Measurements from ENCODE around the gene MAML3.
A peak's percentile ranks its signal among the peaks of the same experiment; 100 is the strongest.

The MAML3 gene

DNA sequence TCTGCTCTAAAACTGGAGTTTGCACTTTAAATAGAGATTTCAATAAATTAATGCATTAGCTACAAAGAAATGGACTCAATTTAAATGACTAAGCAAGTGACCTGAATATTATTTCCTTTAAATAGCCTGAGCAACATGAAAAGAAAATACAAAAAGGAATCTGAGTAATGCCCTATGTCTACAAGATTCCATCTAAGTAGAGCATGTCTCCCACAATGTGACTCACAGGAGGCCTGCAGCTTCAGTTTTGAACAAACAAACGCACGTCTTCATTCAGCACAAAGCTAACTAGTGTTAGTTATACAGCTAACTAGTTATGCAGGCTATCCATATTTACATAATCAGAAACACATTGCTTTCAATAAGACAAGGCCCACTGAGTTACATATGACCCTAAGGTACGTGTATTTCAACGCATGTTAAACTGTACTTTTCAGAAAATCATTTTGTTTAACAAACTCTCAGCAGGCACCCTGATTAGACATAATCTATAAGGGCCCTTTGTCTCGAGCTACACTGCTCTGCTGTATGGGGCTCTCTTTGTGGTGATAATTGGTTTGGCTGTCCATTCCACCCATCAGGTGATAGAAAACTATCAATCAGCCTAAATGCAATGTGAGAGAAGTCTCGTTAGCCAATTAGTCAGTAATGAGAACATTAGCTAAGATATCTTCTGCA, 116.5 kb downstream of the MAML3 start:
- DNase-seq = no peak

DNA sequence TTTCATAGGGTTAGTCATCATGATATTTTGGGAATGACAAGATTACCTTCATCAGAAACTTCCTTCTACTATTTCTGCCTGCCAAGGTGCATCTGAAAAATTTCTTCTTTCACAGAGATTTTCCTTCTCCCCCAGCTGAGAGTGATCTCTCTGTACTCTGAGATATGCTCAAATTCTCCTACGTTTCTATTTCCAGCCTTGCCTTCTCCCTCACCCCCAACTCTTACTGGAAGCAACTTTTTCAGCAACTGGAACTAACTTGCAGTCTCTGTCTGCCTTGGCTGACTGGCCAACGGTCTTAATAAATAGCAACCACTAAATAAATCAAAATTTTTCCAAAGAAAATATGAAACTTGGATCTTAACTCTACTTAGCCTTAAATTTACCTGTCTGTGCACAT, 122.3 kb downstream of the MAML3 start:
- DNase-seq = no peak

DNA sequence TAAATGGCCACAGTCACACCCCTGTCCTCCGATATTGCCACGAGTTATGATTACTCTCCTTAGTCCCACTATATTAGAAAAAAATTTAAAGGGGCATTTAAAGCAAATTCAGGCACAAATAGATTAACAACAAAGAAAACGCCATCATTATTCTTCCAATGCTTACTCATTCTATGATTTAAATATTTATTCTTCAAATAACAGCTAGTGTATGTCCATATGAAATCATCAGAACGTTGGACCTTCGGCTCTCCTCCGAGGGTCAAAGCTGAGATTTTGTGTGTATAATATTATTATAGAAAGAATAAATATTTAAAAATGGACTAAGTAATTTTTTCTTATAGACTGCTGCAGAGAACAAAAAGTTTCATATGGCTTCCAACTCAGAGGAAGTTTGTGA, 122.9 kb downstream of the MAML3 start:
- no peak for DNase-seq

DNA sequence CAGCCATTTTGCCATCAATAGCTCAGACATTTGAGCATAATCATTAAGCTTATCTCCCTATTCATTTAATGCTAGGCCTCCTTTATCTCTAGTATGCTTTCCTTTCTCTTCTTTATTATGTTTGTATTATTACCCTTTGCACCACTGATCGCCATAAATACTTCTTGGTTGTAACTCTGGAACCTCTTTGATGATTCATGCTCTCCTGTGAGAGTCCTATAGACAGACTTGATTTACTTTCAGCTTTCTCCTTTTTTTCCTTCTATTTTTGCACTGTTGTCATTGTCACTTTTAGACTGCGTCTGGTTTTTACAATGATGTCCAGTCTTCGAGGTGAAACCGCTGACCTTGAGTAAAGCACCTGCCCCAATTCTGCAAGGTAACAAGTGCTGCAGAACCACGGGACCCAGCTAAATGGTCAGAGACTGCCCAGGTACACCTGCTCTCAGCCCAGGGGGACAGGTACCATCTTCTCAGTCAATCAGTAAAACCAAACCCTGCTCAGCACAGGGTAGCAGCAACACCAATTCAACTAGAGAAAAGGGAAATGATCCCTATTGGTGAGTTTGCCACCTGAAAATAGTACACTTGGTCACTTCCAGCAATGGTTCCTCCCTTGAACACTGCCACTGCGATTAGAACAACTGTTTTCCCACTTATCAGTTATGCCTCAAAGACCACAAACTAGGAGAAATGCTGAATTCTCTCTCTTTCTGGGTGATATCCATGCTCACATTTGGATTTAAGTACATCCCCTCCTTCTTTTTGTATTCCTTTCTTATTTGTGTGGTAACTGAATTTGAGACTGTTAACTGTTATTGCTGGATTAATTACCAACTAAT, 125.1 kb downstream of the MAML3 start:
- no peak for DNase-seq

DNA sequence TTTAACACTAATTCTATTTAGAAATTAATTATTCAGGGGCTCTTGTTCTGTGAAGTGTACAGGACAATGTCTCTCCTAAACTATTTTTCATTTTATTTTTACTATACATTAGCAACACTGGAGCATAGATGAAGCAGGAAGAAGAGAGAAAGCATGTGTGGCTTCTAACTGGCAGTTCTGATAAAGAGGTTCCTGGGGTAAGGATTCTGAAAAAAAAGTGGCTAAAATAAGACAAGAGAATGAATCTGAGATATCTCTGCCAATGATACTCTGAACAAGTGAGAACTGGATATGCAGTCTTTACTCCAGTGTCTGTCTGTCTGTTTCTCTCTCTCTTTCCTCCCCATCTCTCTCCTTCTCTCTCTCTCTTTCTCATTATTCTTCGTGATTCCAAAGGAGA, 125.9 kb downstream of the MAML3 start:
- DNase-seq = no peak

DNA sequence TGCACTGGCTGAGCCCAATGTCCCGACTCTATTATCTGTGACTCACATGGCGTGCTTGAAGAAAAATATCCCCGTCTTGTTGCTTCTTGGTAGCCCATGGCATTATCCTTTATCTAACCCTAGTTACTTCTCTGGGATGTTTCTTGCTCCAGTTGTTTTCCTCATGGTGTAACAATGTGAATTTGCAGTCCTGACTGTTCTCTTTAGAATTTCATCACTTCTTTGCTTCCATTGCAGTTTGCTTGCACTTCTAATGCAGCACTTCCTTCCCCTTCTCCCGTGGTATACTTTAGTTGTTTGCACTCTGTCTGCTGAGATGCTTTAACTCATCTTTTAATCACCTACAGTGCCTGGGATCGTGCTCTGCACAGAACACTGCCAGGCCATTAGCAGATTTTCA, 126.9 kb downstream of the MAML3 start:
- no peak for DNase-seq

DNA sequence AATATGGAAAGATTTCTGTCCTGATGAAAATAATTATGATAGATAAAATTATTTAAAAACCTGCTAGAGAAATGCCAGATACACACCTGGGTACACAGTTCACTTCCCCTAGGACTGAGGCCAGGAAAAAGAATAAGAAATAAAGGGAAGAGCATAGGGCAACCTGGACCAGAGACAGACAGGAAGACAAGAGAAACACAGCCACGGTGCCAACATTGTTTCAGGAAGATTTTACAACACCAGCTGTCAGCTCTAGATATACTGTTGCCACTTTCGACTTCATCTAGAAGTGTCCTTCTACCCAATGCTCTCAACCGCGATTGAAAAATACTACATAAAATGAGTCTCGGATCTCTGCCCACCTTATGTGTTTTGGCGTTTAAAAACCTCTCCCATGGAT, 128.5 kb downstream of the MAML3 start:
- no peak for DNase-seq

DNA sequence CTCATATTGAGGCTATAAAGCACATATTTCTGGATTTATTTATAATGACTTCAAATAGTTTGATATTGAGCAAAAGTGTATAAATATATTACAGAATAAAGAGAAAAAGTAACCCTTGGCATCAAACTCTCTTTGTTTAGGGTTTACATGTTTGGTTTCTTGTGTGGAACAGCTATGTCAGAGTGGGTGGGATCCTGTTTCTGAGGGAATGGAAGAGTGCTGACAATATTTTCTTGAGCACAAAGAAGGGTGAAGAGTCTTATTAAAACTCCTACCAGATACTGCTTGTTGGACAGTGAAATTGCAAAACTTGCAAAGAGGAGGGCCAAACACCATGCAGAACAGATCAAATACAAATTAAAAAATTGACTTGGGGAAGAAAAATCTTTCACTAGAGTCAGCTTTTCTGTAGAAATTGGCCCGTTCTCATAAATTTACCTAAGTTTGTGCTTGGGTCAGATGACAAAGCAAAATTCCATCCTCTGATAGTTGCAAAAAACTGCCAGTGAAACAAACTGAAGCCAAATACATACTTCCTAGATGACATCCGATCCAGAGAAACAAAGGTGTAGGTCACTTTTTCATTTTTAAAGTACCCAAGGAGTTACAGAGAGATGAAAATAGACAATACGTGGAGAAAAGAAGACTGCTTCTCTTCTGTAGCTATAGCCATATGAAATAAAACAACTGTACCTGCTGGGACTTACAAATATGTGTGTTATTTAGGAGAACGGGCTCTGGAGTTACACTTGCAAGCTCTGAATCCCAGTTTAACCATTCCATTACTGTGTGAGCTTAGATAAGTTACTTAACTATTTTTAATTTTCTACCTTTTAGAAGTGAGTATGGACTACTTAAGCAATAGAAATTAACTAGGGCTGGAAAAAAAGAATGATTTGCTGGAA, 133.3 kb downstream of the MAML3 start:
- no peak for DNase-seq

DNA sequence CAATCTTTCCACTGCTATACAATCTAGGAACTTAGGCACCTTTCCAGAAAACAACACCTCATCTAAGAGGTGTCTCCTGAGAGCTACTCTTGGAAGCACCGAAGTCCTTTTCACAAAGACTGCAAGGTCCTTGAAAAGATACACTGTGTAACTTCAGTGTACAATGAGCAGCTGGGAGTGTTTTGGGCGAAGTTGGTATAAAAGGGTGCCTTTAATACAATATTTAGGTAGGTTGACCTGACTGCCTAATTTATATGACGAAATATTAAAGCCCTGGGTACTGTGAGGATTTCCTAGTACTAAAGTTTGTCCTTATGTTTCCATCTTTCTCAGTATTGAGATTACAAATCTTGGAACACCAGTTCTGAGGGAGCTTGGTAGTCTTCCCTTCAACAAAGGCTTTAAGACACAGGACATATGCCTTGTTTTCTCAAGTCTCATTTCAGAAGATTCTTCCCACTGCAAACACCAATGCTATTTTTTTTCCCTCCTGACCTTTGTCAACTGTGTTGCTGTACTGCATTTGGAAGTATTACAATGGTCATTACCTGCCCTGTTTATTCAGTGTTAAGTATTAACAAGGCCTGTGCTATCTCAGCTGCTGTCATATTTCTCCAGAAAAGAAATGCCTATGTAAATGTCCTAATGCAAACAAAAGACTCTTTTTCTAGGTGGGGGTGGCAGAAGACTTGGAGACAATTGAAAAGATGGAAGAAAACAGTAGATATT, 134.2 kb downstream of the MAML3 start:
- no peak for DNase-seq

DNA sequence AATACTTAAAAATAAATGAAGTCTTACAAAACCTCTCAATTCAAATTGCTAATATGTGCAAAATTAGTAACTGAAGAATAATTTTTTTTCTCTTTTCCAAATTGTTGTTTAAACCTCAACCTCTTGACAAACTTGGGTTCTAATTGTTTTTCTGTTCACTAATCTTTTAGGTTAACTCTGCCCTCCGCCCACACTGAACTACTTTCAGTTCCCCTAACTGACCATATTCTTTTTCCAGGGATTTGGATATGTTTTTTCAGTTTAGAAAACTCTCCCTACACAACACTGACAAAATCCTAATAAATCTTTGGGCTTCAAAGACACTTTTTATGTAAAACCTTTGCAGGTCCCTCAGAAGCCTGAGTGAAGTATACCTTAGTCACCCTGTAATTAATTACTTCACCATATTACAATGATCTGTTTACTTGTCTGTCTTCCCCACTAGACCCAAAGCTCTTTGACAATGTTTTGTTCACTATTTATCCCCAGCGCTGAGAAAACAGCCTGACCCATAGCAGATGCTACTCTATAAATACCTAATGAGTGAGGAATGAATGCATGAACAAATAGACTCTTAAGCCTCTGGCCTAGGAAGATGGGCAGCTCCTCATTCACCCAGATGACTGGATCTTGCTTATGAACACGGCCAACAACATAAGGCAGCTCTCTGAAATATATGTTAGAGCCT, 134.9 kb downstream of the MAML3 start:
- no peak for DNase-seq

DNA sequence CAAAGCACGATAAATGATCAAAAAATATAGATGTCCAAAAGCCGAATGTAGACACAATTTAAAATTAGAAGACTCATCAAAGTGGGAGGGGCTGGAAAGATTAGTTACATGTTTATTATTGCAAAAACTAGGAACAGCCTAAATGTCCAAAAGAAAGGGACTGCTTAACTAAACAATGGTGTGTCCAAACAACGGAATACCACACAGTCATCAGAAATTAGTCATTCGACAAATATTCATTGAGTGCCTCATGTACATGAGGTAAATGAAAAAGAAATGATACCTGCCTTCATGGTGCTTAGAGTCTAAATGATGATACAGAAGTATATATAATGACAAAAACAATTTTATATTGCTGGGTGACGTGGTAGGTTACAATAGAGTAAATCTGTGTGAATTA, 139.7 kb downstream of the MAML3 start:
- DNase-seq = no peak

DNA sequence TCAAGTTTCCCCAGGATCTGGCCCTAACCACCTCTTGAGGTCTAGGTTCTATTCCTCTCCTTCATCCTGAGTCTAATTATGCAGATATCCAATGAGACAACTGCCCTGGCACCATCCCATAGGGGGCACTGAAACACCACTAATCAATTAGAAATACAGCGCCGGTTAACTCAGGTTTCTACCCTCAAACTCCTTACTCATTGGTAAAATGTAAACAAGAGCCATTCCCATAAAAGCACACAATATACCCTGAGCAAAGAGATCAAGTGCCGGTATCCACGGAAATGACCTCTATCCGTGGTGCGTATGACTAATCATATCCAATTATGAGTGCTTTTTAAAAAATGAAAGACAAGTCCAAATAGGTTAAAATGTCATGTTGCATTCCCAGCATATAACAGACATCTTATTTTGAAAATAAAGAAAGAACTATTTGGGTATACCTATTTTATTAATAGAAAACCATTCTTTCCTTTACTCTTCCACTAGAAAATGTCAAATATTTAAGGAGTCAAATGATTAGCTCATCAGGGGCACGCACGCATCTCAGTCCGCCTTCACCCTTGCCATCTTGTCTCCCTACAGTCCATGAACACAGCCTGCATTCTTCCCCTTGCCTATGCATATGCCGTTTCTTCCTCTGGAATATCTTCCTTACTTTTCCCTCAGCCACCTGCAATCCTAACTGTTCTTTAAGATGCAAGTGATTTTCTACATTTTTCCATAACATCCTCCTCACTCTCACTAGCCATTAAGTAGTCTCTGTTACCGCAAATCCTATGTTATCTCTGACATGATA, 141.1 kb downstream of the MAML3 start:
- DNase-seq = no peak

DNA sequence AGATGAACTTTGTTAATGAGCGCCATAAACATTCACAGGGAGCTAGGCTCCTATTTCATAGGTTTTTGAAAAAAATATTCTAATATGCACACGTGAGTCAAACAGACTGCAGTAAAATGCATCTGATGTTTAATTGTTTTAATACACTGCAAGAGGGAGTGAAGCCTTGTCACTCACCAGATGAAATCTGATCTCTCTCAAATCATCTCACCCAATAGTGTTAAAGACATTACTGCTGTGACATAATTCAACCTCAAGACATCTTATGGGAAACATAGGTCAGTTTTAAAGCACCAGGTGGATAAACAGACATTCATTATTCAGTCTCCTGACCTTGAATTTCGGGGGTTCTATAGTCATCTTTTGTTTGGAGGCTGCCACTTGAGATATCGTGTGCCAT, 148.3 kb downstream of the MAML3 start:
- no peak for DNase-seq

DNA sequence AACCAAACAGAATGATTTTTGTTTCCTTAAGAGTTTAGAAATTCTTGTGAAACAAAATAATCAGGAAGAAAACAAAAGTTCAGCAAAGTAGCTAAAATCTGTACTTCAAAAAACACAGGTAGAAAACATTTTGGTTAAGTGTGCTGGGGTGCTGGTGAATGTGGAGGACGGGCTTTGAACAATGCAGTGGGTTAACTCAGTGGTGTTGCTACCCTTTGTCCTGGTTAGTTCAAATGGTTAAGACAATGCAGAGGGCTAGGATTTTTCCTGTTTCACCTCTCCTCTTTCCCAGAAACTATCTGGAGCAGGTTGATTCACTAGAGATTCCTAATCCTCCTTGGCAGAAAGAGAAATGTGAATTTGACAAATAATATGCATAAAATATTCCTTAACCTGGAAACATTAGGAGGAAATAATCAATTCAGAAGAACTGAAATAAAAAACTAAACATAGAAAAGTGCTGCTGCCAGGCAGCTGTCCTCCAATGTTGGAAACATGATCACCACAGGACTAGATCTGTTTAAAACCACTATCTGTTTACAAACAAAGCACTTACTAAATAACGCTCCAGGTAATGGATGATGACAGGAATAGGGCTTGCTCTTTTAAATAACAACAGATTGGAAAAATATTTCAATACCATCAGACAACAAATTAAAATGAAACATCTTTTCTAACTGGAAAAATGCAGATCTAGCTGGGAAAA, 148.9 kb downstream of the MAML3 start:
- DNase-seq = no peak

DNA sequence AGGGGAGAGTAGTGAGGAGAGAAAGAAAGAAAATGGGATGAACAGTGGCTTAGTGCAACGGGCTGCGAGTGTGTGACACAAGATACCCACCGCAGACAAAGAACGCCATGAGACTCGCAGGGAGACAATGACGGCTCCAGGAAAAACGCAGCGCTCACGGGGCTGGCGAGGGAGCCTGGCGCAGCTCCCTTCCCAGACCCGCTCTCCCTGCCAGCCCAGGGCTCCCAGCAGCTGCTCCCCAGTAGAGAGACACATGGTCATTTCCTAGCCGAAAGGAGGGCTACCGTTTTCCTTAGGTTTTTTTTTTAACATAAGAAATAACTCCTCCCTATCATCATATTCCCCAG, 149.5 kb downstream of the MAML3 start:
- DNase-seq = peak; percentile 21 to 81

DNA sequence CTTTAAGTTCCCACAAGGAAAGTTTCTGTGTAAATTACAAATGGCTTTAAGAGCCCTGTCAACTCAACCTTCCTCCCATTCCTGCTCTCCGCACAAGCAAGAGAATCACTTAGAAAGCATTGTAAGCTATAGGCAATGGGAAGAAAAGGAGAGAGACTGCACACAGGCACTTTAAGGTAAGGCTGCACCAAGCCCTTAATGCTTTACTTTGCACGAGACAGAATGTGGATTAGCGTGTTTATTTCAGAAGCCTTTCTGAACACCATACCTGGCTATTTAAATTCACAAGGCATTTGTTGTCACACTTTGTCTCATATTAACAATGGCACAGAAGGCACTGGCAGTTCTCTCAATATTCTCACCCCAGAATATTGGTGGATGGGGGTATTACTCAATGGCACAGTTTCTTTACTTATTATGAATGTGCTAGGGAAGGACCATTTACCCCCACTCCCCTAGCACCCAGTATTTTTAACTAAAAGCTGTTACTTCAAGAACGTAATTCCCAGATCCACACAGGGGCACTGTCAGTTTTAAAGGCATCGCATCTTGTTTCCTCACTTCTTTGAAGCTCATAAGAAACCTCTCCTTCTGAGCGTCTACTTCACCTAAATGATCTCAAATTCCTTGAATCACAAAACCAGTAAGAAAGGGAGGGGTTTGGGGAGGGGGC, 150.0 kb downstream of the MAML3 start:
- no peak for DNase-seq

DNA sequence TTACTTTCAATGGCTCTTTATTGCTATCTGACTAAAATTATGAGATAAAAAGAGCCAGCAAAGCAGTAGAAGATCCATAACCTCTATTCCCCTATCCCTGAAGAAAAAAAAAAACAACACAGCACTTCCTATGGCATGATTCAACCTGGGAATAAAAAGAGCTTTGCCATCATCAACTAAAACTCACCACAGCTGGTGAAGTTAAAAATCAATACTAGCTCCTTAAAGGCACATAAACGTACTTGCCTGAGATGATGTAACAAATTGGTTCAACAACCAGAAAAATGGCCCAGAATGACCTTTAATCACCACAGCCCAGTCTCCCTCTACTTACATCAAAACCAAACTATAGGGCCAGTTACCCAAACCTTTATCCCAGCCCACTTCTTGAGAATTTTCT, 153.8 kb downstream of the MAML3 start:
- no peak for DNase-seq

DNA sequence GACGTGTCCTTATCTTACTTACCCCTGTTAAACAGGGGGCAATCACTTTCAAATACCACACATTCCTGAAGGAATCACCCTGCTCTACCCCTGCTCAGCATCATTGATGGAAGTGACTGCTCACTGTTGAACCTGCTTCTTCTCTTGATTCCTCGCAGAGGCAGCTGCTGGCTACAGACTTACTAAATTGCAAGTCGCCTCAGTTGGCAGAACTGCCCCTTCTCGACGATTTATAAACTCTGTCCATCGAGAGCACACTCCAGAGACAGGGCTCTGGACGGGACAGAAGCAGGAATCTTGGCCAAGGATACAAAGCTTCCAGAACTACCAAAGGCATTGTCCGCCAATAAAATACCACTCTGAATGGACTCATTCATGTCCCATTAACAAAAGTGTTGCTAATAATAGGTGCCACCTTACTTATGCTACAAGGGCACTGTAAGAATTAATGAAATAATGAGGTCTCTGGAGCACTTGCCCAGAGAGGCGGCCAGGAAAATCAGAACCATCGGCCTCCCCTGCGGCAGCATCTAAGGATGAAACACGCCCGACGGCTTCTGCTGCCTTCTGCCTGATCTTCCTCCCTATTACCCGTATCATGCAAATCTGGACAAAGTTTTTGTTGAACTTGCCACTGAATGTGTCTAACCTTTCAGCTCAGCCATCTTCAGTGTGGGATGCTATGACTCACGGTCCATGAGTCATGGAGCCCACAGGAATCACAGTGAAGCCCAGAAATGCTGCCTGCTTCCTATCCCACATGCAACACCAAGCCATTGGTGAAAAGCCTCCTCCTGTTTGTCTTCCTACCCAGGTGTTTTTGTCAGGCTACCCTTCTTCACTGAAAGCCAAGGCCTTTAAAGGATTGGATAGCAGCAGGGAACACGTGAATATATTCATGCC, 164.9 kb downstream of the MAML3 start:
- no peak for DNase-seq

DNA sequence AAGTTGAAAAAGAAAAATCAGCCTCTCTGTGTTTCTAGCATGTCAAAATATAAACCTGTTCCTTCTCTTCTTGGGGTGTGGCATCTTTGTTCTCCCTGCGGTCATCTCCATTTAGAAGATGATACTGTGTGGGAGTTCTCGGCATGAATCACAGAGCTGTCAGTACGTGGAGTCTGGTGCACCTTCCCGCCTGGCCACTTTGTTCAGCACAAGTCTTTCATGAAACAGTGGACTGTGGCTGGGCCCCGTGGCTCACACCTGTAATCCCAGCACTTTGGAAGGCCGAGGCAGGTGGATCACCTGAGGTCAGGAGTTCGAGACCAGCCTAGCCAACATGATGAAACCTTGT, 166.5 kb downstream of the MAML3 start:
- no peak for DNase-seq
